ENCODE measurements around the gene SH2D7. TPM values are rescaled to one million over a fixed set of nuclear protein-coding genes. Genes with fewer than 3 reads are reported as not detected.
"Not testable (repeated sequence)": the region's sequence is repeated elsewhere in the genome, so short reads cannot be mapped to it uniquely, and the experiment has no call there.

The SH2D7 gene
- total RNA-seq, 4 donors from 2014 or later, result not detected

- Histone ChIP-seq H3K36me3 (no peaks in the 10 kb centered on the region), H3K9me3 (no peaks in the 10 kb centered on the region), H3K4me3 (replicated peaks in 1 of 3) (peak within 1 kb of the TSS; percentile 58 to 87 (median 78)), H3K4me1 (peaks cover 15 to 16% of the 10 kb centered on the region in 2 donors), H3K27me3 (no peaks in the 10 kb centered on the region), H3K27ac (peak within 1 kb of the TSS; percentile 67 to 87 (median 81))
- peak; percentile 99 to 100 for DNase-seq
- TF ChIP-seq CTCF (IDR thresholded peaks at IDR 0.05), result no peak
- TF ChIP-seq POLR2A (IDR thresholded peaks at IDR 0.05), result peak; percentile 32 to 88
- intact Hi-C loops (cut with DNase I), result loop anchor here (10.0 kb wide), 1 partner anchor 84 kb away; no protein-coding TSS in a partner anchor
- 0% methylated on average over 33 to 40 of the region's 79 CpGs for WGBS, 2 donors
Observed at GRCh38 chr15:78149068-78149804, 56.9 kb downstream of the SH2D7 start, which contains the start of gene IDH3A. Gene IDH3A, plus strand, starts transcription at chr15:78149362. Its CDS starts 42 bp downstream, at chr15:78149404.

DNA sequence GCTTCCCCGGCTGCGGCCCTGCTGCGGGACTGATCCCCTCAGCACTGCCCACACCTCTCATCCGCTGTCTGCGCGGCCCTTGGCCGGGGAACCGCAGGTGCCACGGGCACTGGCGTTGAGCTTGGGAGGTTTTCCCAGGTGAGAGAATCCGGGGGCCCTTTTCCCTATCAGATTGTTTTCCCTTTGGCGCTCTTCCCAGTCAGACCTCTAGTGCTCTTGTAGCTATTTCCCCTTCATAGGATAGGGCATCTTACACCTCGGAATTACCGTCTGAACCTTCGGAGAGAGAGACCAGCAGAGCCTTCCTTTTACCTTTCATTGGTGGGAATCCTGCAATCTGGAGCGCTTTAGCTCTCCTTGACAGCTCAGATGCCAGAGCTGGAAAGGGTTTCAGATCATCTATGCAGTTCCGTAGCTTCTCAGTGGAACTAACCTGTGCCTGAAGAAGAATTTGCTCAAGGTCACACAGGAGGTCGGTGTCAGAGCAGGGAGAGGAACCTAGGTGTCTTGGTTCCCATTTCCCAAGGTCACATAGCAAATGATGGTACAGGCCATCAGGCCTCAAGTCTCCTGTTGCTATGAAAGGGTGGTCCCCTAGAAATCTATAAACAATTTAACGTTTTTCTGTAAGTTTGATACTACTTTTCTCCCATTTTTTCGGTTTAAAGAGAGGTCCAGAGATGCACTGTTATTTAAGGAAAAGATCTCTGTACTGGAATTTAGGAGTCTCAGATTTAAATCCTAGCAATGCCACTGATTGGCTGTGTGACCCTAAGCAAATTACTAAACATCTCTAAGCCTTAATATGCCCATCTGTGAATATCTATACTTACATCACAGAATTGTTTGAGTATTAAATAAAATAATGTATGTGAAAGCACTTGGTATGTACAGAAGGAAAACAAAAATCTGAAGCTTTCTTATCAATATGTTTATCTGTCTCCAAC is 57.7 kb downstream of the SH2D7 start:
- intact Hi-C loops (cut with DNase I), result loop anchor here (10.0 kb wide), 1 partner anchor 85 kb away; no protein-coding TSS in a partner anchor
- no peak for DNase-seq
- WGBS, 2 donors, result 14 to 22% methylated on average over 16 to 20 of the region's 20 CpGs
- Histone ChIP-seq H3K4me1 (peaks cover 15 to 16% of the 10 kb centered on the region in 2 donors), H3K27me3 (no peaks in the 10 kb centered on the region), H3K27ac (peak overlapping the region in 2 of 3 donors; percentile 81 to 87), H3K4me3 (replicated peaks in 1 of 3) (peak overlapping the region; percentile 58 to 78 (median 72)), H3K36me3 (no peaks in the 10 kb centered on the region), H3K9me3 (no peaks in the 10 kb centered on the region)
- TF ChIP-seq POLR2A (IDR thresholded peaks at IDR 0.05), result no peak
- no peak for TF ChIP-seq CTCF (IDR thresholded peaks at IDR 0.05)

DNA sequence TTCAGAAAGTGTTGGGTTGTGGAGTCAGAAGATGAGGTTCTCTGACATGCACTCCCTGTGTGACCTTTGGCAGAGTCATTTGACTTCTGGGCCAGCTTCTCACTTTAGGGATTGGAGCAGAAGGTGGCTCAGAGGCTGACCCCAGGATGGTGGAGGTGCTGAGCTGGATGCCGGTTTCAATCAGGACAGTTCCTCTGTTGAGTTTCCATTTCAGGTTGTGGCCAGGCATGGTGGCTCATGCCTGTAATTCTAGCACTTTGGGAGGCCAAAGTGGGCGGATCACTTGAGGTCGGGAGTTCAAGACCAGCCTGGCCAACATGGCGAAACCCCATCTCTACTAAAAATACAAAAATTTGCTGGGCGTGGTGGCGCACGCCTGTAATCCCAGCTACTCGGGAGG is 58.7 kb downstream of the SH2D7 start:
- H3K9me3 ChIP-seq; H3K36me3 ChIP-seq; H3K27me3 ChIP-seq; H3K4me3 ChIP-seq (replicated peaks in 1 of 3); intact Hi-C loops (cut with DNase I); DNase-seq; H3K27ac ChIP-seq: not testable (repeated sequence)
- whole genome bisulfite sequencing, 2 donors, result 94 to 100% methylated on average over 7 of the region's 8 CpGs
- H3K4me1 ChIP-seq, result peaks cover 15 to 16% of the 10 kb centered on the region in 2 donors

Small RNA genes lying within 50 kb of the gene (small RNA-seq; reads per million reads assigned to genes)
- not detected for gene RF00092

Other genes starting within 250 kb of the SH2D7 start
- 10 to 100 TPM; 32.8 to 54.0 (median 40.1) TPM for gene TBC1D2B, start 14.8 kb upstream of the SH2D7 start, total RNA-seq
- gene CIB2, start 38.9 kb downstream of the SH2D7 start, total RNA-seq, result 1 to 10 TPM; 4.1 to 7.5 (median 4.9) TPM
- gene IDH3A, start 56.8 kb downstream of the SH2D7 start, total RNA-seq, result 100 to 1,000 TPM in 1 of 4 donors, 10 to 100 TPM in 3; 55.1 to 155 (median 83.3) TPM
- not detected for gene ACSBG1, start 142.0 kb downstream of the SH2D7 start, total RNA-seq
- gene DNAJA4, start 172.0 kb downstream of the SH2D7 start, total RNA-seq, result 10 to 100 TPM in 3 of 4 donors, 1 to 10 TPM in 1; 9.5 to 21.9 (median 13.8) TPM
- 100 to 1,000 TPM in 2 of 4 donors, 10 to 100 TPM in 2; 87.0 to 113 (median 101) TPM for gene SKIC8, start 207.0 kb downstream of the SH2D7 start, total RNA-seq
- gene CRABP1, start 247.8 kb downstream of the SH2D7 start, total RNA-seq, result 100 to 1,000 TPM in 2 of 4 donors, 10 to 100 TPM in 2; 19.6 to 211 (median 105) TPM